ENCODE results near the gene RIMBP2. TPM values are rescaled to one million over a fixed set of nuclear protein-coding genes. Genes with fewer than 3 reads are reported as not detected.
A peak's percentile ranks its signal among the peaks of the same experiment; 100 is the strongest.

Gene RIMBP2
- polyA plus RNA-seq, 1 donor from 2014 or later = 14.6 TPM

DNA sequence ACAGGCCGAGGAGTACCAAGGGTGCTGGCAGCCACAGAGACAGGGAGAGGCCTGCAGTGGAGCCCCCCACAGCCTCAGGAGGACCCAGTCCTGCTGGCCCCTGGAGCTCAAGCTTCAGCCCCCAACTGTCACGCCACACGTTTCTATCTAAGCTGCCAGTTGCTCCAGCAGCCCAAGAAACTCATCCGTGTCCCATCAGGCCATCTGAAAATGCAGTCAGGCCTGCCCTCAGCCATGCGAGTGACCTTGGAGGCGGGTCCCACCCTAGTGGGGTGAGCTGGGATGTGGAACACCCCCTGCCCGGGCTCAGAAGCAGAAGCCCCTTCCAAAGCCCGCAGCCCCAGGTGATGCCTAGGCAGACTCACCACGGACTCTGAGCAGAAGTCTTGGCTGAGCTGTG is 158.9 kb downstream of the RIMBP2 start:
- Histone ChIP-seq H3K9me2 (ENCODE audit: insufficient read depth, low read length) (no peaks in the 10 kb centered on the region), H3K27ac (ENCODE audit: low read length) (no peak overlapping the region), H3K4me3 (ENCODE audit: low read length) (no peak overlapping the region), H3K79me2 (replicated peaks; ENCODE audit: insufficient read depth, low read length) (no peaks in the 10 kb centered on the region), H3F3A (ENCODE audit: insufficient read depth, low read length, poor library complexity, severe bottlenecking) (no peaks in the 10 kb centered on the region), H3K4me2 (ENCODE audit: low read length) (no peak overlapping the region), H3K9me3 (ENCODE audit: low read length) (no peaks in the 10 kb centered on the region), H3K27me3 (ENCODE audit: insufficient read depth, low read depth, low read length) (no peaks in the 10 kb centered on the region), H3K9ac (ENCODE audit: low read length) (no peak overlapping the region), H4K20me1 (ENCODE audit: insufficient read depth) (no peaks in the 10 kb centered on the region), H3K36me3 (ENCODE audit: insufficient read depth, low read length) (no peaks in the 10 kb centered on the region), H2AFZ (ENCODE audit: low read depth, low read length) (no peak overlapping the region)
- TF ChIP-seq MXI1 (conservative IDR thresholded peaks at IDR 0.05; ENCODE audit: poor library complexity, severe bottlenecking) (no peak), POLR2AphosphoS5 (IDR thresholded peaks at IDR 0.05) (no peak), EP300 (conservative IDR thresholded peaks at IDR 0.05; ENCODE audit: poor library complexity, severe bottlenecking) (no peak), TAF1 (IDR thresholded peaks at IDR 0.05; ENCODE audit: low read depth) (no peak), RAD21 (conservative IDR thresholded peaks at IDR 0.05) (no peak), EZH2 (IDR thresholded peaks at IDR 0.05; ENCODE audit: borderline replicate concordance, insufficient read depth, low read length, poor library complexity, severe bottlenecking) (no peak), CTCF (IDR thresholded peaks at IDR 0.05; ENCODE audit: poor library complexity, severe bottlenecking) (no peak), SMC3 (conservative IDR thresholded peaks at IDR 0.05; ENCODE audit: poor library complexity) (no peak)
- TF ChIP-seq, protein P1, sequence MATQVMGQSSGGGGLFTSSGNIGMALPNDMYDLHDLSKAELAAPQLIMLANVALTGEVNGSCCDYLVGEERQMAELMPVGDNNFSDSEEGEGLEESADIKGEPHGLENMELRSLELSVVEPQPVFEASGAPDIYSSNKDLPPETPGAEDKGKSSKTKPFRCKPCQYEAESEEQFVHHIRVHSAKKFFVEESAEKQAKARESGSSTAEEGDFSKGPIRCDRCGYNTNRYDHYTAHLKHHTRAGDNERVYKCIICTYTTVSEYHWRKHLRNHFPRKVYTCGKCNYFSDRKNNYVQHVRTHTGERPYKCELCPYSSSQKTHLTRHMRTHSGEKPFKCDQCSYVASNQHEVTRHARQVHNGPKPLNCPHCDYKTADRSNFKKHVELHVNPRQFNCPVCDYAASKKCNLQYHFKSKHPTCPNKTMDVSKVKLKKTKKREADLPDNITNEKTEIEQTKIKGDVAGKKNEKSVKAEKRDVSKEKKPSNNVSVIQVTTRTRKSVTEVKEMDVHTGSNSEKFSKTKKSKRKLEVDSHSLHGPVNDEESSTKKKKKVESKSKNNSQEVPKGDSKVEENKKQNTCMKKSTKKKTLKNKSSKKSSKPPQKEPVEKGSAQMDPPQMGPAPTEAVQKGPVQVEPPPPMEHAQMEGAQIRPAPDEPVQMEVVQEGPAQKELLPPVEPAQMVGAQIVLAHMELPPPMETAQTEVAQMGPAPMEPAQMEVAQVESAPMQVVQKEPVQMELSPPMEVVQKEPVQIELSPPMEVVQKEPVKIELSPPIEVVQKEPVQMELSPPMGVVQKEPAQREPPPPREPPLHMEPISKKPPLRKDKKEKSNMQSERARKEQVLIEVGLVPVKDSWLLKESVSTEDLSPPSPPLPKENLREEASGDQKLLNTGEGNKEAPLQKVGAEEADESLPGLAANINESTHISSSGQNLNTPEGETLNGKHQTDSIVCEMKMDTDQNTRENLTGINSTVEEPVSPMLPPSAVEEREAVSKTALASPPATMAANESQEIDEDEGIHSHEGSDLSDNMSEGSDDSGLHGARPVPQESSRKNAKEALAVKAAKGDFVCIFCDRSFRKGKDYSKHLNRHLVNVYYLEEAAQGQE (IDR thresholded peaks at IDR 0.05; ENCODE audit: borderline replicate concordance) = no peak

- Histone ChIP-seq H4K20me1 (ENCODE audit: insufficient read depth) (no peaks in the 10 kb centered on the region), H3K27ac (ENCODE audit: low read length) (peak overlapping the region; percentile 72)
- TF ChIP-seq EZH2 (IDR thresholded peaks at IDR 0.05; ENCODE audit: borderline replicate concordance, insufficient read depth, low read length, poor library complexity, severe bottlenecking) (no peak), EP300 (conservative IDR thresholded peaks at IDR 0.05; ENCODE audit: poor library complexity, severe bottlenecking) (no peak), POLR2AphosphoS5 (IDR thresholded peaks at IDR 0.05) (no peak), CTCF (IDR thresholded peaks at IDR 0.05; ENCODE audit: poor library complexity, severe bottlenecking) (no peak), SMC3 (conservative IDR thresholded peaks at IDR 0.05; ENCODE audit: poor library complexity) (no peak), MXI1 (conservative IDR thresholded peaks at IDR 0.05; ENCODE audit: poor library complexity, severe bottlenecking) (no peak), RAD21 (conservative IDR thresholded peaks at IDR 0.05) (no peak), TAF1 (IDR thresholded peaks at IDR 0.05; ENCODE audit: low read depth) (no peak)
- TF ChIP-seq, protein P1 (IDR thresholded peaks at IDR 0.05; ENCODE audit: borderline replicate concordance) = no peak
Measured at GRCh38 chr12:130556486-130557055, 159.5 kb downstream of the RIMBP2 start.

More at GRCh38 chr12:130556486-130557055, 159.5 kb downstream of the RIMBP2 start:
- Histone ChIP-seq H3K4me2 (ENCODE audit: low read length) (no peak overlapping the region), H3K27me3 (ENCODE audit: insufficient read depth, low read depth, low read length) (no peaks in the 10 kb centered on the region), H2AFZ (ENCODE audit: low read depth, low read length) (no peak overlapping the region), H3K9ac (ENCODE audit: low read length) (no peak overlapping the region), H3F3A (ENCODE audit: insufficient read depth, low read length, poor library complexity, severe bottlenecking) (no peaks in the 10 kb centered on the region), H3K4me3 (ENCODE audit: low read length) (no peak overlapping the region), H3K9me3 (ENCODE audit: low read length) (no peaks in the 10 kb centered on the region), H3K79me2 (replicated peaks; ENCODE audit: insufficient read depth, low read length) (no peaks in the 10 kb centered on the region), H3K36me3 (ENCODE audit: insufficient read depth, low read length) (no peaks in the 10 kb centered on the region), H3K9me2 (ENCODE audit: insufficient read depth, low read length) (no peaks in the 10 kb centered on the region)

Measured in neural cell (in vitro differentiated cells).